ENCODE results near the gene IFIT1. TPM values are rescaled to one million over a fixed set of nuclear protein-coding genes. Genes with fewer than 3 reads are reported as not detected.

IFIT1 gene
- total RNA-seq, 1 donor from 2014 or later, result 7.4 TPM

- H3K36me3 ChIP-seq, result no peaks in the 10 kb centered on the region
- H3K4me3 ChIP-seq, result no peak overlapping the region
- intact Hi-C loops (cut with DNase I), result no loop called here
- no peak for TF ChIP-seq CTCF (IDR thresholded peaks at IDR 0.05)
- TF ChIP-seq POLR2AphosphoS5 (IDR thresholded peaks at IDR 0.05; ENCODE audit: insufficient read depth in 1 of 2, low read depth in 1 of 2), result no peak
- no peak for TF ChIP-seq POLR2A (IDR thresholded peaks at IDR 0.05)
- H3K4me1 ChIP-seq, result peaks cover 4% of the 10 kb centered on the region
- no peak overlapping the region for H3K27ac ChIP-seq
- no peaks in the 10 kb centered on the region for H3K27me3 ChIP-seq
- H3K9me3 ChIP-seq, result no peaks in the 10 kb centered on the region
- no peak for DNase-seq (ENCODE audit: extremely low spot score in 2 of 2)
These were observed 27.9 kb upstream of the IFIT1 start for GRCh38 chr10:89364531-89364930.

GRCh38 chr10:89367529-89367928 is 24.9 kb upstream of the IFIT1 start:
- intact Hi-C loops (cut with DNase I), result no loop called here
- H3K36me3 ChIP-seq, result no peaks in the 10 kb centered on the region
- H3K4me3 ChIP-seq, result no peak overlapping the region
- no peak for TF ChIP-seq POLR2A (IDR thresholded peaks at IDR 0.05)
- no peak for TF ChIP-seq CTCF (IDR thresholded peaks at IDR 0.05)
- TF ChIP-seq POLR2AphosphoS5 (IDR thresholded peaks at IDR 0.05; ENCODE audit: insufficient read depth in 1 of 2, low read depth in 1 of 2), result no peak
- H3K27ac ChIP-seq, result no peak overlapping the region
- peaks cover 4% of the 10 kb centered on the region for H3K4me1 ChIP-seq
- H3K27me3 ChIP-seq, result no peaks in the 10 kb centered on the region
- DNase-seq (ENCODE audit: extremely low spot score in 2 of 2), result no peak
- no peaks in the 10 kb centered on the region for H3K9me3 ChIP-seq

- DNase-seq (ENCODE audit: extremely low spot score in 2 of 2), result no peak
- intact Hi-C loops (cut with DNase I), result no loop called here
- H3K27me3 ChIP-seq, result no peaks in the 10 kb centered on the region
- H3K27ac ChIP-seq, result no peak overlapping the region
- H3K36me3 ChIP-seq, result no peaks in the 10 kb centered on the region
- no peaks in the 10 kb centered on the region for H3K9me3 ChIP-seq
- no peak overlapping the region for H3K4me3 ChIP-seq
- peaks cover 5% of the 10 kb centered on the region for H3K4me1 ChIP-seq
- no peak for TF ChIP-seq CTCF (IDR thresholded peaks at IDR 0.05)
- no peak for TF ChIP-seq POLR2AphosphoS5 (IDR thresholded peaks at IDR 0.05; ENCODE audit: insufficient read depth in 1 of 2, low read depth in 1 of 2)
- TF ChIP-seq POLR2A (IDR thresholded peaks at IDR 0.05), result no peak
These were observed 24.3 kb upstream of the IFIT1 start for GRCh38 chr10:89368129-89368528.

- Histone ChIP-seq H3K9me3 (no peaks in the 10 kb centered on the region), H3K27ac (no peak overlapping the region), H3K27me3 (no peaks in the 10 kb centered on the region), H3K36me3 (no peaks in the 10 kb centered on the region), H3K4me3 (no peak overlapping the region), H3K4me1 (peaks cover 13% of the 10 kb centered on the region)
- intact Hi-C loops (cut with DNase I), result no loop called here
- TF ChIP-seq CTCF (IDR thresholded peaks at IDR 0.05) (peak in 2 of 3 experiments; percentile 25 to 45), POLR2AphosphoS5 (IDR thresholded peaks at IDR 0.05; ENCODE audit: insufficient read depth in 1 of 2, low read depth in 1 of 2) (no peak)
- DNase-seq (ENCODE audit: extremely low spot score in 2 of 2), result no peak
These were observed 23.0 kb upstream of the IFIT1 start for GRCh38 chr10:89369156-89370105.

- H3K4me3 ChIP-seq, result no peak overlapping the region
- H3K9me3 ChIP-seq, result no peaks in the 10 kb centered on the region
- intact Hi-C loops (cut with DNase I), result no loop called here
- TF ChIP-seq POLR2A (IDR thresholded peaks at IDR 0.05) (no peak), CTCF (IDR thresholded peaks at IDR 0.05) (no peak), POLR2AphosphoS5 (IDR thresholded peaks at IDR 0.05; ENCODE audit: insufficient read depth in 1 of 2, low read depth in 1 of 2) (no peak)
- no peak for DNase-seq (ENCODE audit: extremely low spot score in 2 of 2)
- H3K27me3 ChIP-seq, result no peaks in the 10 kb centered on the region
- H3K27ac ChIP-seq, result no peak overlapping the region
- H3K4me1 ChIP-seq, result peaks cover 19% of the 10 kb centered on the region
- no peaks in the 10 kb centered on the region for H3K36me3 ChIP-seq
These were observed 21.3 kb upstream of the IFIT1 start for GRCh38 chr10:89371079-89371478.
